Body of pancreas (tissue), 4 donors: ENCODE data around the gene RBP7. TPM values are rescaled to one million over a fixed set of nuclear protein-coding genes. Genes with fewer than 3 reads are reported as not detected.

Experiments used
- ATAC-seq: fragments of 150-250 bp; one replicate; pipeline ENCODE4 v1.9.1; 2016
- DNase-seq, 4 donors: peaks; one replicate each; pipeline ENCODE4 v3.0.0-alpha.2; 2019
- H3K27ac ChIP-seq, 4 donors: fragments of 200-600 bp; sonication (generic); 1 replicate in 3 of 4; 2 replicates in 1 of 4; pipeline versions ENCODE4 v1.5.1 to v1.6.1; 2016 to 2019; ENCODE audit warnings: mild to moderate bottlenecking in 1 of 4, mixed read lengths in 1 of 4, moderate library complexity in 1 of 4
- H3K27me3 ChIP-seq, 2 donors: fragments of 200-600 bp; sonication (generic); one replicate each; pipeline ENCODE4 v1.6.0; 2016; ENCODE audit warnings: mild to moderate bottlenecking in 1 of 2
- H3K36me3 ChIP-seq, 2 donors: fragments of 200-600 bp; sonication (generic); replicated peaks in 1 of 2; 2 replicates each; pipeline ENCODE4 v1.5.1; 2016; ENCODE audit warnings: low read depth in 2 of 2; ENCODE audit not compliant: insufficient read depth in 1 of 2
- H3K4me1 ChIP-seq: fragments of 200-600 bp; sonication (generic); one replicate; pipeline ENCODE4 v1.6.0; 2016
- H3K4me3 ChIP-seq, 2 donors: fragments of 200-600 bp; sonication (generic); 1 replicate in 1 of 2; 2 replicates in 1 of 2; pipeline ENCODE4 v1.5.1; 2016 to 2019
- H3K9me3 ChIP-seq, 3 donors: fragments of 200-600 bp; sonication (generic); 1 replicate in 2 of 3; 2 replicates in 1 of 3; pipeline ENCODE4 v1.5.1; 2016
- CTCF ChIP-seq, 7 experiments: fragments of 450-650 bp in 4 of 7; fragments of 200-600 bp in 3 of 7; sonication (generic) in 3 of 7; IDR thresholded peaks; one replicate each; pipeline ENCODE4 v1.5.1; 2016 to 2019; ENCODE audit warnings: antibody characterized with exemption in 7 of 7
- POLR2A ChIP-seq, 3 donors: fragments of 450-650 bp; IDR thresholded peaks; one replicate each; pipeline ENCODE4 v1.6.1; 2016; ENCODE audit warnings: antibody characterized with exemption in 3 of 3, mild to moderate bottlenecking in 2 of 3
- WGBS, 2 donors: methylation state at CpG; one replicate each; pipeline ENCODE4 v1.1.5; 2017; 5-methylcytosine and 5-hydroxymethylcytosine counted together
- intact Hi-C: fragments of 100-400 bp; cut with DNase I; formaldehyde crosslinking; loops from one replicate; pipeline ENCODE4 v1.15.1; 2023
- total RNA-seq, 2 donors: library from RNA; depleted of rRNA; stranded (reverse); fragments of >200 nt; gene quantifications; one replicate each; pipeline ENCODE4 v1.1.0, GENCODE V29; 2016

Gene RBP7
- total RNA-seq, 2 donors from 2014 or later, result 7.5 to 46.8 TPM

GRCh38 chr1:10050611-10051010, 53.6 kb downstream of the RBP7 start:
- intact Hi-C loops, result no loop called here
- Histone ChIP-seq H3K4me3 (no peak overlapping the region), H3K27ac (no peak overlapping the region), H3K27me3 (no peaks in the 10 kb centered on the region), H3K4me1 (peaks cover 39% of the 10 kb centered on the region), H3K36me3 (no peaks in the 10 kb centered on the region), H3K9me3 (no peaks in the 10 kb centered on the region)
- TF ChIP-seq CTCF (IDR thresholded peaks at IDR 0.05) (no peak), POLR2A (IDR thresholded peaks at IDR 0.05) (no peak)
- DNase-seq (peak in 2 of 4 donors; percentile 19 to 30), ATAC-seq (no peak)
- WGBS, 2 donors, result 68 to 78% methylated on average over 3 of the region's 3 CpGs

- TF ChIP-seq POLR2A (IDR thresholded peaks at IDR 0.05) (no peak), CTCF (IDR thresholded peaks at IDR 0.05) (no peak)
- ATAC-seq (no peak), DNase-seq (no peak)
- 91 to 92% methylated on average over 1 of the region's 1 CpG for WGBS, 2 donors
- Histone ChIP-seq H3K27ac (no peak overlapping the region), H3K27me3 (no peaks in the 10 kb centered on the region), H3K36me3 (no peaks in the 10 kb centered on the region), H3K4me3 (no peak overlapping the region), H3K9me3 (no peaks in the 10 kb centered on the region), H3K4me1 (peaks cover 39% of the 10 kb centered on the region)
- intact Hi-C loops, result no loop called here
Observed at GRCh38 chr1:10051656-10052055, 54.6 kb downstream of the RBP7 start.

- no peak overlapping the region for H3K27ac ChIP-seq
- H3K9me3 ChIP-seq, result no peaks in the 10 kb centered on the region
- H3K4me1 ChIP-seq, result peaks cover 36% of the 10 kb centered on the region
- no peaks in the 10 kb centered on the region for H3K36me3 ChIP-seq
- no peak for DNase-seq
- ATAC-seq, result no peak
- no peak overlapping the region for H3K4me3 ChIP-seq
- TF ChIP-seq POLR2A (IDR thresholded peaks at IDR 0.05) (no peak), CTCF (IDR thresholded peaks at IDR 0.05) (no peak)
- 88 to 94% methylated on average over 3 to 4 of the region's 4 CpGs for WGBS, 2 donors
- no peaks in the 10 kb centered on the region for H3K27me3 ChIP-seq
- intact Hi-C loops, result no loop called here
Observed at GRCh38 chr1:10052347-10052746, 55.3 kb downstream of the RBP7 start.

GRCh38 chr1:10054465-10054864, 57.4 kb downstream of the RBP7 start:
- H3K9me3 ChIP-seq, result no peaks in the 10 kb centered on the region
- ATAC-seq, result no peak
- H3K4me1 ChIP-seq, result peaks cover 43% of the 10 kb centered on the region
- WGBS, 2 donors, result 88 to 93% methylated on average over 2 of the region's 2 CpGs
- H3K27me3 ChIP-seq, result no peaks in the 10 kb centered on the region
- no peak overlapping the region for H3K27ac ChIP-seq
- no peak overlapping the region for H3K4me3 ChIP-seq
- TF ChIP-seq POLR2A (IDR thresholded peaks at IDR 0.05) (no peak), CTCF (IDR thresholded peaks at IDR 0.05) (no peak)
- no peak for DNase-seq
- intact Hi-C loops, result no loop called here
- H3K36me3 ChIP-seq, result no peaks in the 10 kb centered on the region

- H3K9me3 ChIP-seq, result no peaks in the 10 kb centered on the region
Observed at GRCh38 chr1:10056599-10056987, 59.6 kb downstream of the RBP7 start.

More at GRCh38 chr1:10056599-10056987, 59.6 kb downstream of the RBP7 start:
- peak in 1 of 4 donors; percentile 40 for DNase-seq
- no peaks in the 10 kb centered on the region for H3K36me3 ChIP-seq
- ATAC-seq, result no peak
- no peak for TF ChIP-seq POLR2A (IDR thresholded peaks at IDR 0.05)
- TF ChIP-seq CTCF (IDR thresholded peaks at IDR 0.05), result no peak
- intact Hi-C loops, result no loop called here
- H3K4me3 ChIP-seq, result no peak overlapping the region
- H3K27me3 ChIP-seq, result no peaks in the 10 kb centered on the region
- H3K4me1 ChIP-seq, result peaks cover 48% of the 10 kb centered on the region
- 38 to 45% methylated on average over 4 of the region's 4 CpGs for WGBS, 2 donors
- peak overlapping the region; percentile 59 to 74 (median 72) for H3K27ac ChIP-seq
